Measurements from ENCODE around the gene FCER1G. TPM values are rescaled to one million over a fixed set of nuclear protein-coding genes. Genes with fewer than 3 reads are reported as not detected.

The FCER1G gene
- total and polyA plus RNA-seq, 2 of the 8 experiments (the other 6 are each of a cell fraction or from before 2014, with no cell fraction given): 1.6 TPM; not detected in 1

DNA sequence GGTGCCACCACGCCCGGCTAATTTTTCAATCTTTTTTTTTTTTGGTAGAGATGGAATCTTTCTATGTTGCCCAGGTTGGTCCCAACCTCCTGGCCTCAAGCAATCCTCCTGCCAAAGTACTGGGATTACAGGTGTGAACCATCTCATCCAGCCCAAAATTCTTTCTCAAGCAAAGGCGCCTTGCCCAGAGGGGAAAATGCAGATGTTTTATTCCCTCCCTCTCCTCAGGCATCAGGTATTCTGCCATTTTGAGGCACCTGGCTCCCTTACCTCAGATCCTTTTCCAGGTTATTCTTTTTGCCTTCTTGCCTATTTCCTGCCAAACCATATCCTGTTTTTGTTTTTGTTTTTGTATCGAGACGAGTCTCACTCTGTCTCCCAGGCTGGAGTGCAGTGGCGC, 26.7 kb upstream of the FCER1G start:
- Histone ChIP-seq H2BK20ac (ENCODE audit: low read length) (no peak overlapping the region), H3K14ac (ENCODE audit: insufficient read length) (no peak overlapping the region), H3K4me2 (ENCODE audit: insufficient read depth in 1 of 2, low read depth in 2 of 2, low read length in 2 of 2) (no peak overlapping the region), H3K56ac (replicated peaks; ENCODE audit: insufficient read length, low read depth, low read length) (no peak overlapping the region), H3K23ac (ENCODE audit: insufficient read length) (no peak overlapping the region), H3K4me1 (replicated peaks in 1 of 4; ENCODE audit: control insufficient read depth in 3 of 4, insufficient read depth in 4 of 4, low read length in 3 of 4) (no peaks in the 10 kb centered on the region; a peak in 2 of 7 replicates), H3K27me3 (replicated peaks in 1 of 4; ENCODE audit: control insufficient read depth in 3 of 4, extremely low read depth in 1 of 4, insufficient read depth in 3 of 4, low read length in 3 of 4) (no peaks in the 10 kb centered on the region; a peak in 1 of 7 replicates), H3K4ac (replicated peaks; ENCODE audit: insufficient read length, low read depth, low read length) (no peak overlapping the region), H3K9ac (replicated peaks in 1 of 4; ENCODE audit: extremely low read depth in 1 of 4, low read depth in 3 of 4, low read length in 3 of 4) (no peak overlapping the region), H4K8ac (ENCODE audit: extremely low read depth, insufficient read depth, low read length) (no peak overlapping the region), H3K23me2 (ENCODE audit: low read depth, low read length) (no peaks in the 10 kb centered on the region; the same call in 1 of the 2 replicates), H4K91ac (replicated peaks; ENCODE audit: insufficient read length, low read length) (no peak overlapping the region), H2BK12ac (ENCODE audit: low read depth, low read length) (no peak overlapping the region), H3K79me1 (ENCODE audit: low read depth, low read length) (no peaks in the 10 kb centered on the region), H3K9me3 (ENCODE audit: insufficient read depth in 2 of 2, low read depth in 1 of 2, low read length in 1 of 2) (no peaks in the 10 kb centered on the region), H2BK15ac (ENCODE audit: low read length) (no peak overlapping the region), H3K36me3 (ENCODE audit: control insufficient read depth in 2 of 4, insufficient read depth in 4 of 4, low read length in 3 of 4) (peaks cover 4 to 12% (median 7%) of the 10 kb centered on the region in 4 experiments; a peak in 4 of 8 replicates), H4K20me1 (replicated peaks in 1 of 2; ENCODE audit: control insufficient read depth in 1 of 2, insufficient read depth in 2 of 2, low read length in 2 of 2) (no peaks in the 10 kb centered on the region), H2AK5ac (ENCODE audit: low read depth, low read length) (no peak overlapping the region), H2BK120ac (replicated peaks; ENCODE audit: low read depth, low read length) (no peak overlapping the region), H4K5ac (ENCODE audit: insufficient read length, low read depth, low read length) (no peak overlapping the region), H3K18ac (ENCODE audit: extremely low read depth, low read length) (no peak overlapping the region), H3K4me3 (ENCODE audit: extremely low read depth in 1 of 4, insufficient read depth in 2 of 4, low read depth in 3 of 4, low read length in 4 of 4) (no peak overlapping the region), H2AFZ (ENCODE audit: low read length) (no peak overlapping the region), H3K79me2 (ENCODE audit: control insufficient read depth in 1 of 2, insufficient read depth in 2 of 2, low read length in 2 of 2) (no peaks in the 10 kb centered on the region), H3K27ac (ENCODE audit: low read depth, low read length) (no peak overlapping the region), H2BK5ac (ENCODE audit: low read depth, low read length) (no peak overlapping the region)
- FAIRE-seq: no peak
- DNase-seq (ENCODE audit: low read depth in 1 of 2, low spot score in 2 of 2): no peak
- ChIA-PET CTCF (ENCODE audit: partially characterized antibody) (interaction anchor here (0.6 to 6.1 kb wide), 3 partner anchors 10 to 1085 kb away, joined by 3 to 67 read pairs (median 4); partner anchors contain the start of gene NDUFS2), POLR2A (ENCODE audit: partially characterized antibody) (interaction anchor here (0.7 kb wide), 1 partner anchor 12 kb away, joined by 3 read pairs; no protein-coding TSS in a partner anchor)
- 91% methylated on average over 6 of the region's 6 CpGs; no CpG with 5 or more reads in 1 of the 2 experiments for WGBS, 2 experiments (ENCODE audit: extremely low coverage in 1 of 2, insufficient coverage in 1 of 2, insufficient read length in 1 of 2, insufficient replicate concordance in 2 of 2, low coverage in 1 of 2, low lambda C conversion rate in 2 of 2, missing lambda C conversion rate in 1 of 2)
- TF ChIP-seq EP300 (IDR thresholded peaks at IDR 0.05; ENCODE audit: borderline replicate concordance in 1 of 2, low read depth in 2 of 2, low read length in 2 of 2) (no peak), YY1 (IDR thresholded peaks at IDR 0.05; ENCODE audit: low read depth, low read length) (no peak), POU5F1 (IDR thresholded peaks at IDR 0.05; ENCODE audit: low read depth, low read length) (no peak), TBP (IDR thresholded peaks at IDR 0.05; ENCODE audit: low read depth, low read length) (no peak), CEBPB (IDR thresholded peaks at IDR 0.05; ENCODE audit: low read depth, low read length) (no peak), POLR2A (IDR thresholded peaks at IDR 0.05; ENCODE audit: control extremely low read depth in 1 of 2, low read depth in 2 of 2, low read length in 2 of 2) (no peak)
